ENCODE results near the gene DNAH14.
"Not testable (repeated sequence)": the region's sequence is repeated elsewhere in the genome, so short reads cannot be mapped to it uniquely, and the experiment has no call there.

The DNAH14 gene

GRCh38 chr1:225355863-225356262 is 426.4 kb downstream of the DNAH14 start:
- no peak for DNase-seq

- no peak for DNase-seq
Measured at GRCh38 chr1:225360119-225360518, 430.6 kb downstream of the DNAH14 start.

- no peak for DNase-seq
Measured at GRCh38 chr1:225361176-225361575, 431.7 kb downstream of the DNAH14 start.

DNA sequence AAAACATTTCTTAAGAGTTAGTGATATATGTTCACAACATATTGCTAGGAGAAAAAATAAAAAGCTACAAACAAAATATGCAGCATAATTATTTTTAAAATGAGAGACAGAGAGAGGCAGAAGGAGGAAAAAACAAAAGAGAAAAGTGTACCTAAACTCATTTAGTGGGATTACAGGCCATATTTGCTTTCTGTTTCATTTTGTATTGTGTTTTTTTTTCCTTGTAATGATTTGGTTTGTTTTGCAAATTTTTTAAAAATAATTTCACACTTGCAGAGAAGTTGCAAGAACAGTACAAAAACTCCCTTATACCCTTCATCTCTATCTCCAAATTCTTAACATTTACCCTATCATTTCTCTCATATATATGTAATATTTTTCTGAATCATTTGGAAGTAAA is 433.3 kb downstream of the DNAH14 start:
- no peak for DNase-seq

GRCh38 chr1:225364439-225364838 is 435.0 kb downstream of the DNAH14 start:
- no peak for DNase-seq

DNA sequence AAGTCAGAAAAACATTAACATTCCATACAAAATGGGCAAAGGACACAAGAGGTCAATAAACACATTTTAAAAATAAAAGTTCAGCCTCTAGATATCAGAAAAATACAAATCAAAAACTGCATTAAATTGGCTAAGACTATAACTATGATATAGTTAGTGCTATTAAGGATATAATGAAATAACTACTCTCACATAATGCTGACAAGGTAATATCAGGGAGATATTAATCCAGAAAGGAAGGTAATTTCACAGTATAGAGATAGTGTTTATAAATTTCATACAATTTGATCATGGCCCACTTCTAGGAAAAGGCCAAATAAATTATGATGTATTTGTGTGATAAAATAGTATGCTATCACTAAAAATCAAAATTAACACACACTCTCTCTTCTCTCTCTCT is 436.5 kb downstream of the DNAH14 start:
- no peak for DNase-seq

GRCh38 chr1:225366552-225366951 is 437.1 kb downstream of the DNAH14 start:
- DNase-seq, result no peak

DNA sequence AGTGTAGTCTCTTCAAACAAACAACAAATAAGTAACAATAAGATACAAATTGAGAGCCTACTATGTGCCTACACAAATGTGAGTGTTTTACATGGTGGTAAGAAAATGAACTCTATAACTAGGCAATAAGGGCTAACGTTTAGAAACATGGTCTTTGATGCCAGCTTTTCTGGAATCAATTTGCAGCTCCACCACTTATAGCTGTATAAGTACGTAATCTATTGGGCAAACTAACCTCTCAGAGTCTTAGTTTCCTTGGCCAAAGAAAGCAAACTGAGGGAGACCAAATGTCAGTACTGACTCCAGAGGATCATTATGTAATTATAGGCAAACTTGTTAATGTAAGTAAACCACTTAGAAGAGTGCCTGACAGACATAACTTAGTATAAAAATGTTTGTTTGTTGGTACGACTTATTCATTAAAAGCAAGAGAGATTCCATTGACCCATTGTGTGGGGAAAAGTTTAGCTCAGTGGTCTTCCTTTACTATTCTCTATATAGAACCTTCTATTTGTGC is 438.6 kb downstream of the DNAH14 start:
- no peak for DNase-seq

DNA sequence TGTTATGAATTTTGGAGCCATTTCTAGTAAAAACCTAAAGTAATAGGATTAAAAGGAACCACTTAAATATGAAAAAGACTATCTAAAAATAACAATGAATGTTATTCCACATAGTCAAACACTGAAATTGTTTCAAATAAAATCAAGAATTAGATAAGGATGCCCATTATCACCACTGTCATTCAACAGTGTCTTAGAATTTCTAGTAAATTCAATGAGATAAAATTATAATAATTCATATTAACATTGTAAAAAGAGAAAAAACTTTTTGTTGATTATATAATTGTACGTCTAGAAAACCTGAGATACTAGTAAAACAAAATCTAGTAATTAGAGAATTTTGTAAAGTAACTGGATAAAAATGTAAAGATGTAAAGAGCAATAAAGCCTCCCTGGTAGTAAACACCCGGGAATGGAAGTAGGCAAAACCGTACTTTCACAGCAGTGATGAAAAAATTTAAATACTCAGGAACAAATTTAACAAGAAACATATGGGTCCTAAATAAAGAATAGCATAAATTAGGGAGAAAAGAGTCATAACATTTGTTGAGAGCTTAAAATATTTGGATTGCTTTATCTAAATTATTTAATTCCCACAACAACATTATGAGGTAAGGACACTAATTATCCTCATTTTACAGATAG is 442.0 kb downstream of the DNAH14 start:
- no peak for DNase-seq

DNA sequence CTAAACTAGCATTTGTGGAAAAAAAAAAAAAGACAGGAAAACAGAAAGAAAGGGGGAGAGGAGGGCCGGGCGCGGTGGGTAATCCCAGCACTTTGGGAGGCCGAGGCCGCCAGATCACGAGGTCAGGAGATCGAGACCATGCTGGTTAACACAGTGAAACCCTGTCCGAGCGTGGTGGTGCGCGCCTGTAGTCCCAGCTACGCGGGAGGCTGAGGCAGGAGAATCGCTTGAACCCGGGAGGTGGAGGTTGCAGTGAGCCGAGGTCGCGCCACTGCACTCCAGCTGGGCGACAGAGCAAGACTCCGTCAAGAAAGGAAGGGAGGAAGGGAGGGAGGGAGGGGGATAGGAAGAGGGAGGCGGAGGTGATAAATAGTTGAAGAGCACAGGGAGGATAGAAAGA is 443.7 kb downstream of the DNAH14 start:
- no peak for DNase-seq

- DNase-seq, result no peak
Measured at GRCh38 chr1:225374996-225375395, 445.5 kb downstream of the DNAH14 start.

DNA sequence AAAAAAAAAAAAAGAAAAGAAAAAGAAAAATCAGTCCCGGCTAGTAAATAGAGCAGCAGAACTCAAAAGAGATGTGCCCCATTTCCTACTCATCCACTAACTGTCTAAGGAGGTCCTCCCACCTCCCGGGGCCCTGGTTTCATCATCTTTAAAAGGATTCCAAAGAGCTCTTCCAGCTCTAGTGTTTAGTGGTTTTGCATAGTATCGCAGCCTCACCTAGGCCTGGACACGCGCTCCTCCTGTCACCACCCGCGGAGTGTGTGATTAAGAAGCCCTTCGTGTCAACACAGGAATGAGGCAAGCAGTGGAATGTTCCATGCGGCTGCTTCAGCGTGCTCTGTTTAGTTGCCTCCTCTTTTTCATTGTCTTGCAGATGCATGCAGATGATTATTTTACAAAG is 449.4 kb downstream of the DNAH14 start:
- DNase-seq, result no peak

- no peak for DNase-seq
Measured at GRCh38 chr1:225380691-225381090, 451.2 kb downstream of the DNAH14 start.

- DNase-seq, result not testable (repeated sequence)
Measured at GRCh38 chr1:225386860-225387259, 457.4 kb downstream of the DNAH14 start.

GRCh38 chr1:225388372-225388771 is 458.9 kb downstream of the DNAH14 start:
- no peak for DNase-seq

- DNase-seq, result no peak
Measured at GRCh38 chr1:225389843-225390242, 460.4 kb downstream of the DNAH14 start.

GRCh38 chr1:225396357-225396756 is 466.9 kb downstream of the DNAH14 start:
- no peak for DNase-seq

- no peak for DNase-seq
Measured at GRCh38 chr1:225400968-225401367, 471.5 kb downstream of the DNAH14 start.

- DNase-seq, result no peak
Measured at GRCh38 chr1:225406976-225407725, 477.7 kb downstream of the DNAH14 start.

GRCh38 chr1:225407755-225408154 is 478.3 kb downstream of the DNAH14 start:
- DNase-seq, result no peak

- no peak for DNase-seq
Measured at GRCh38 chr1:225408249-225408648, 478.8 kb downstream of the DNAH14 start.

DNA sequence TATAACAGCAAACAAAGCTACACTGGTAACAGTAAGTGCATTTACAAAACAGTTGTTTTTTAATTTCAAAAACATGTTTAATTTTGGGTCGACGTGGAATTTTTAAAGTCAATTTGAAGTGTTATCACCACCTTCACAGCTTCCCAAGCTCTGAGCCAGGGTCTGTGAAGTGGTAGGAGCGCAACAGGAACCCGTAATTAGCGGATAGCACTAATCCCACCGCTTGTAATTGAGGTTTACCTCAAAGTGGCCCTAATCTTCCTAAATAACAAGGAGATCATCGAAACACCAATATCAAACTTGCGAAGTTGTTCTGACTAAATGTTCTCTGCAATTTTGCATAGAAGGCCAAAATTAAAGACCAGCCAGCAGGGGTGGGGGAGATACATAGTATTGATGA is 479.6 kb downstream of the DNAH14 start:
- DNase-seq, result no peak

DNA sequence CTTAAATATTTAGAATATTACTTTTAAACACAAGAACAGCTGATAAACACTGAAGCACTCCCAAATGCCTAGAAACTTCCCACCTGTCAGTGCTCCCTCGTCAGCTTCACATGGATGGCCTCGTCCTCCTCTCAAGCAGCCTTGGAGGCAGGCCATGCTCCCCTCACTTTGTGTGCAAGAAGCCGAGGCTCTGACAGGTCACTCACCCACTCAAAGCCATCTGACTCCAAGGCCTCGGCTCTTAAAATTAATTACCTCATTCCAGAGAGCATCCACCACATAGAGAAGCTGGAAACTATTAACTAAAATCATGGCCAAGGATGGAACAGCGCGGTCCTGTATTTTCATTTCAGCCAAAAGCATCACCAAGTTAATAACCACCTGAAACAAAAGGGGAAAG is 480.6 kb downstream of the DNAH14 start:
- DNase-seq, result no peak

DNA sequence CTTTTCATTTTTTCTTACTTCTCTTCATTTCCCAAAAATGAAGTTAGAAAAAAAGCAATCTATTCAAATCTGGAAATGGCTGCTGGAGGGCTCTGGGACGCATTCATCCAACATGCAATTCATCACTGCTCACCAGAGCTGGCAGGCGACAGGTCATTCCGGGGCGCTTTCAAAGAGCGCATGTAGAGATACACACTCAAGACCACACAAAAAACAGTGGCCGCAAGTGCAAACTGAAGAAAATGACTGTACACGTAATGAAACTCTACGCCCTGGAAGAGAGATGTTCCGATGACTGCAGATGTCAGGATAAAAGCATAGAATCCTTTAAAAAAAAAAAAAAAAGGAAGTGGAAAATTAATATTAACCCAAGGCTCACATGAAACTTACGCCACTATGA is 482.8 kb downstream of the DNAH14 start:
- DNase-seq, result no peak
